Esophagus muscularis mucosa (tissue), 4 donors: Measurements from ENCODE around the gene HIGD2A. TPM values are rescaled to one million over a fixed set of nuclear protein-coding genes. Genes with fewer than 3 reads are reported as not detected.

ENCODE experiments used
- DNase-seq: peaks from one replicate; pipeline ENCODE4 v3.0.0-alpha.2; 2017; ENCODE audit errors: extremely low spot score
- H3K27ac ChIP-seq, 4 donors: fragments of 200-600 bp; sonication (generic); replicated peaks in 1 of 4; 1 replicate in 3 of 4; 2 replicates in 1 of 4; pipeline ENCODE4 v1.5.1; 2016 to 2019; ENCODE audit warnings: mild to moderate bottlenecking in 1 of 4
- H3K27me3 ChIP-seq, 4 donors: fragments of 200-600 bp; sonication (generic); one replicate each; pipeline versions ENCODE4 v1.5.1 to v1.6.0; 2016 to 2019
- H3K36me3 ChIP-seq, 4 donors: fragments of 200-600 bp; sonication (generic); one replicate each; pipeline ENCODE4 v1.5.1; 2016 to 2019
- H3K4me1 ChIP-seq, 4 donors: fragments of 200-600 bp; sonication (generic); one replicate each; pipeline ENCODE4 v1.5.1; 2016 to 2019
- H3K4me3 ChIP-seq, 4 donors: fragments of 200-600 bp; sonication (generic); 1 replicate in 2 of 4; 2 replicates in 2 of 4; pipeline ENCODE4 v1.5.1; 2016 to 2019; ENCODE audit warnings: mild to moderate bottlenecking in 4 of 4, moderate library complexity in 1 of 4
- H3K9me3 ChIP-seq, 4 donors: fragments of 200-600 bp; sonication (generic); 1 replicate in 3 of 4; 2 replicates in 1 of 4; pipeline ENCODE4 v1.5.1; 2016 to 2019
- CTCF ChIP-seq, 3 experiments: fragments of 200-600 bp in 2 of 3; fragments of 450-650 bp in 1 of 3; sonication (generic) in 2 of 3; IDR thresholded peaks; one replicate each; pipeline ENCODE4 v1.5.1; 2017 to 2019; ENCODE audit warnings: antibody characterized with exemption in 3 of 3, mild to moderate bottlenecking in 2 of 3, moderate library complexity in 1 of 3
- EP300 ChIP-seq: sonication (generic); formaldehyde crosslinking; IDR thresholded peaks from one replicate; pipeline ENCODE4 v1.6.1; 2017; ENCODE audit warnings: antibody characterized with exemption
- POLR2A ChIP-seq: fragments of 450-650 bp; IDR thresholded peaks from one replicate; pipeline ENCODE4 v1.6.1; 2017; ENCODE audit warnings: antibody characterized with exemption, moderate library complexity, mild to moderate bottlenecking, low read depth
- POLR2AphosphoS5 ChIP-seq, 2 donors: sonication (generic); formaldehyde crosslinking; IDR thresholded peaks; one replicate each; pipeline ENCODE4 v1.6.1; 2017; ENCODE audit warnings: antibody characterized with exemption in 2 of 2
- WGBS: methylation state at CpG from one replicate; pipeline ENCODE4 v1.1.5; 2018; 5-methylcytosine and 5-hydroxymethylcytosine counted together
- intact Hi-C: fragments of 100-400 bp; cut with DNase I; formaldehyde crosslinking; loops from one replicate; pipeline ENCODE4 v1.15.1; 2023
- total RNA-seq, 4 donors: library from RNA; depleted of rRNA; stranded (reverse); fragments of >200 nt; gene quantifications; one replicate each; pipeline versions ENCODE4 v1.1.0 to v1.2.1, GENCODE V29; 2016

Gene HIGD2A
- 100 to 1,000 TPM; 120 to 179 (median 160) TPM for total RNA-seq

GRCh38 chr5:176388444-176389134, at the start of gene HIGD2A, which contains the start of gene NOP16:
Gene HIGD2A (plus strand): TSS chr5:176388751. CDS start chr5:176388820, 69 bp downstream.
Gene NOP16 (minus strand): TSS chr5:176388598. CDS start chr5:176388539, 59 bp downstream.
- peaks cover 36 to 65% (median 57%) of the 10 kb centered on the region in 4 donors for H3K36me3 ChIP-seq

GRCh38 chr5:176339304-176339703, 49.2 kb upstream of the HIGD2A start:
- Histone ChIP-seq H3K4me1 (peaks cover 0 to 23% (median 11%) of the 10 kb centered on the region in 4 donors), H3K36me3 (peaks cover 9 to 26% (median 16%) of the 10 kb centered on the region in 4 donors), H3K9me3 (no peaks in the 10 kb centered on the region), H3K27me3 (no peaks in the 10 kb centered on the region), H3K27ac (no peak overlapping the region), H3K4me3 (no peak overlapping the region)
- DNase-seq: no peak
- intact Hi-C loops: no loop called here
- TF ChIP-seq POLR2A (no peak), CTCF (IDR thresholded peaks at IDR 0.05) (no peak), EP300 (no peak), POLR2AphosphoS5 (IDR thresholded peaks at IDR 0.05) (no peak)
- 93% methylated on average over 5 of the region's 5 CpGs for WGBS

More at GRCh38 chr5:176388444-176389134, at the start of gene HIGD2A, which contains the start of gene NOP16:
- Histone ChIP-seq H3K27me3 (no peaks in the 10 kb centered on the region), H3K27ac (peak within 1 kb of the TSS; percentile 92 to 96 (median 94)), H3K4me3 (peak within 1 kb of the TSS; percentile 70 to 90 (median 76)), H3K4me1 (peaks cover 23 to 39% (median 31%) of the 10 kb centered on the region in 4 donors), H3K9me3 (no peaks in the 10 kb centered on the region)
- WGBS: 0% methylated on average over 25 of the region's 47 CpGs
- TF ChIP-seq POLR2AphosphoS5 (IDR thresholded peaks at IDR 0.05): peak; percentile 86 to 92
- TF ChIP-seq EP300: no peak
- intact Hi-C loops: no loop called here
- DNase-seq: peak; percentile 100

- Histone ChIP-seq H3K4me1 (peaks cover 0 to 27% (median 13%) of the 10 kb centered on the region in 4 donors), H3K36me3 (peaks cover 18 to 43% (median 35%) of the 10 kb centered on the region in 4 donors), H3K4me3 (no peak overlapping the region), H3K27ac (peak overlapping the region in 1 of 4 donors; percentile 73), H3K9me3 (no peaks in the 10 kb centered on the region), H3K27me3 (no peaks in the 10 kb centered on the region)
- WGBS: 69% methylated on average over 2 of the region's 2 CpGs
- DNase-seq: no peak
- TF ChIP-seq CTCF (IDR thresholded peaks at IDR 0.05) (no peak), EP300 (no peak), POLR2AphosphoS5 (IDR thresholded peaks at IDR 0.05) (no peak), POLR2A (no peak)
- intact Hi-C loops: no loop called here
Observed at GRCh38 chr5:176341325-176342157, 47.0 kb upstream of the HIGD2A start.

- intact Hi-C loops: no loop called here
Observed at GRCh38 chr5:176342158-176342483, 46.4 kb upstream of the HIGD2A start.

More at GRCh38 chr5:176342158-176342483, 46.4 kb upstream of the HIGD2A start:
- no peaks in the 10 kb centered on the region for H3K9me3 ChIP-seq
- H3K4me3 ChIP-seq: no peak overlapping the region
- peak overlapping the region in 1 of 4 donors; percentile 73 for H3K27ac ChIP-seq
- DNase-seq: no peak
- TF ChIP-seq POLR2AphosphoS5 (IDR thresholded peaks at IDR 0.05): no peak
- no peak for TF ChIP-seq EP300
- no peak for TF ChIP-seq CTCF (IDR thresholded peaks at IDR 0.05)
- no peak for TF ChIP-seq POLR2A
- WGBS: 94% methylated on average over 1 of the region's 1 CpG
- no peaks in the 10 kb centered on the region for H3K27me3 ChIP-seq
- H3K4me1 ChIP-seq: peaks cover 0 to 27% (median 13%) of the 10 kb centered on the region in 4 donors
- peaks cover 19 to 43% (median 35%) of the 10 kb centered on the region in 4 donors for H3K36me3 ChIP-seq
